Left ventricle myocardium inferior (tissue), 1 donor: Measurements from ENCODE around the gene LDLRAD3. TPM values are rescaled to one million over a fixed set of nuclear protein-coding genes. Genes with fewer than 3 reads are reported as not detected.

Experiments used
- DNase-seq: peaks from one replicate; pipeline ENCODE4 v3.0.0-alpha.2; 2020
- H3K27ac ChIP-seq: fragments of 200-600 bp; replicated peaks from 2 replicates; pipeline ENCODE4 v1.8.0; 2021
- H3K27me3 ChIP-seq: fragments of 200-600 bp; 2 replicates; pipeline ENCODE4 v1.8.0; 2021; ENCODE audit warnings: low read depth
- H3K36me3 ChIP-seq: fragments of 200-600 bp; 2 replicates; pipeline ENCODE4 v1.8.0; 2021
- H3K4me1 ChIP-seq: fragments of 200-600 bp; 2 replicates; pipeline ENCODE4 v1.8.0; 2021
- H3K4me3 ChIP-seq: fragments of 200-600 bp; 2 replicates; pipeline ENCODE4 v1.8.0; 2021; ENCODE audit warnings: mild to moderate bottlenecking, moderate library complexity
- H3K9me3 ChIP-seq: fragments of 200-600 bp; replicated peaks from 2 replicates; pipeline ENCODE4 v1.8.0; 2021
- CTCF ChIP-seq: fragments of 200-600 bp; IDR thresholded peaks from 2 replicates; pipeline ENCODE4 v1.8.0; 2021; ENCODE audit warnings: antibody characterized with exemption, mild to moderate bottlenecking, borderline replicate concordance
- intact Hi-C: fragments of 100-400 bp; cut with micrococcal nuclease; formaldehyde crosslinking; loops from one replicate; pipeline ENCODE4 v1.11.0; 2022
- total RNA-seq: library from RNA; stranded (reverse); fragmentation: NEBNext Ultra II Directional; extraction: Animal tissue kit (Norgen Biotek cat#: 25700); gene quantifications from one replicate; pipeline ENCODE4 v1.2.1, GENCODE V29; 2021
- donor health status: DM: no; HTN: yes; CAD: no; lungs with severe emphysema.

Gene LDLRAD3
- total RNA-seq, 1 donor from 2014 or later, result 1.0 TPM

DNA sequence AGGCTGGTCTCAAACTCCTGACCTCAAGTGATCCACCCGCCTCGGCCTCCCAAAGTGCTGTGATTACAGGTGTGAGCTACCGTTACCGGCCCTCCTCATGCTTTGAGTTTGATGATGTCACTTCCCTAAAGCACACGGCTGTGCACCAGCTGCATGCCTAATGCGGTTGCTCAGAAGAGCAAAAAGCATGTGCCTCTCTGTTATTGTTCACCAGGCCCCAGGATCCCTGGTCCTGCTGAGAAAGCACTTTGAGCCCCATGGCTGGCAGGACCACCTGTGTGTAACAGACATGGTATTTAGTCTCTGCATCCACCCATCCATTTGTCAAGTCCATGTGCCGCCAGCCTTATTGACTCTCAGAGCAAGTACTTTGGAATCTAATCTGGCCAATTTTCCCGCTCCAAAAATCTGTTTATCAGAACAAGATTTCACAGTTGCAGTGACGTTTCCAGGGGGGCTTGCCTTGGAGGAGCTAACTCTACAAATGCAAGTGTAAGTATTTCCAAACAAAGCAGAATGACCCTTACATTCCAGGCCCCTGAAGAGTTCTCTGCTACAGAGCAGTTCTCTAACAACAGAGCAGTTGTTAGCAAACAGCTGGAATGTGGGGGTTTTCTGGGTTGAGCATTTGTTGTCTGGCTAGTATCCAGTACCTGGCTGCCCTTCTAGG lies 89.4 kb downstream of the LDLRAD3 start:
- Histone ChIP-seq H3K9me3 (no peaks in the 10 kb centered on the region), H3K4me1 (peaks cover 24% of the 10 kb centered on the region), H3K27ac (no peak overlapping the region), H3K27me3 (peaks cover 5% of the 10 kb centered on the region), H3K36me3 (no peaks in the 10 kb centered on the region), H3K4me3 (no peak overlapping the region)
- no peak for DNase-seq
- no peak for TF ChIP-seq CTCF
- intact Hi-C loops, result no loop called here

DNA sequence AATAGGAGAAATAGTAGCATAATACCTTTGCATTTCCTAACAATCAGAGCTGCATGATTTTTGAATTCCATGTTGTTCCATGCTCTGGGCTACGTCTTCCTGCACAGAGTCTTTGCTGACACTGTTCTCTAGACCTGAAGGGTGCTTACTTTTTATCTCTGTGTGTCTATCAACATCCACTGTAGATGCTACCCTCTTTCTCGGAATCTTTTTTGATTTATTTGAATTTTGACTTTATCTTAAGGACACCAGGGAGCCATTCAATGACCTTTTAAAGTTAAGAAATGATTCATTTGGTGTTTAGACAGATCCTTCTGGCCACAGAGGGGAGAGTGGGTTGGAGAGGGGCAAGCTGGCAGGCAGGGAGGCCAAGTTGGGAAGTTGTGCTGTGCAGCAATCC lies 90.1 kb downstream of the LDLRAD3 start:
- no peak for DNase-seq
- no peaks in the 10 kb centered on the region for H3K36me3 ChIP-seq
- intact Hi-C loops, result no loop called here

GRCh38 chr11:36034551-36035331 lies 90.9 kb downstream of the LDLRAD3 start:
- no peak overlapping the region for H3K27ac ChIP-seq
- TF ChIP-seq CTCF, result no peak
- DNase-seq, result no peak
- no peak overlapping the region for H3K4me3 ChIP-seq
- H3K36me3 ChIP-seq, result no peaks in the 10 kb centered on the region
- peaks cover 24% of the 10 kb centered on the region for H3K4me1 ChIP-seq
- H3K9me3 ChIP-seq, result no peaks in the 10 kb centered on the region
- peaks cover 5% of the 10 kb centered on the region for H3K27me3 ChIP-seq
- intact Hi-C loops, result no loop called here

More for the DNA sequence above, 90.1 kb downstream of the LDLRAD3 start:
- TF ChIP-seq CTCF, result no peak
- H3K4me3 ChIP-seq, result no peak overlapping the region
- no peak overlapping the region for H3K27ac ChIP-seq
- H3K27me3 ChIP-seq, result peaks cover 5% of the 10 kb centered on the region
- H3K9me3 ChIP-seq, result no peaks in the 10 kb centered on the region
- peaks cover 24% of the 10 kb centered on the region for H3K4me1 ChIP-seq

DNA sequence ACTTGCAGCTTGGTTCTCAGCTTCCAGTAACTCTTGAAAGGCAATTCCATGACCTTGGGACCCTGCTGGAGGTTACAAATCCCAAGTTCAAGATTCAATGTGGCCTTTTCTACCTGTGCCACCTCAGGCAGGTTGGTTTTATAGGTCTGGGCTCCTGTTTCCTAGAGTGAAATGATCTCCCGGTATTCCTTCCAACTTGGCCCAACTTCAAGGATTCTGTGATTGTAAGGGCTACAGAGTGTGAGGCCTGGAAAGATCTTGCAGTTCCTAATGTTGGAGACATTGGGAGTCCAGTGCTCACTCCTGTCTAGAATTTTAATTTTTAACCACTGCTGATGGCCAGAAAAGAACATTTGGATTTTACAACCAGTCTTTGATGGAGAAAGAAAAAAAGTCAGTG lies 91.6 kb downstream of the LDLRAD3 start:
- H3K9me3 ChIP-seq, result no peaks in the 10 kb centered on the region
- no peak overlapping the region for H3K4me3 ChIP-seq
- H3K27me3 ChIP-seq, result peaks cover 5% of the 10 kb centered on the region
- H3K4me1 ChIP-seq, result peaks cover 20% of the 10 kb centered on the region
- TF ChIP-seq CTCF, result no peak
- H3K36me3 ChIP-seq, result no peaks in the 10 kb centered on the region
- no peak for DNase-seq
- H3K27ac ChIP-seq, result no peak overlapping the region
- intact Hi-C loops, result no loop called here

DNA sequence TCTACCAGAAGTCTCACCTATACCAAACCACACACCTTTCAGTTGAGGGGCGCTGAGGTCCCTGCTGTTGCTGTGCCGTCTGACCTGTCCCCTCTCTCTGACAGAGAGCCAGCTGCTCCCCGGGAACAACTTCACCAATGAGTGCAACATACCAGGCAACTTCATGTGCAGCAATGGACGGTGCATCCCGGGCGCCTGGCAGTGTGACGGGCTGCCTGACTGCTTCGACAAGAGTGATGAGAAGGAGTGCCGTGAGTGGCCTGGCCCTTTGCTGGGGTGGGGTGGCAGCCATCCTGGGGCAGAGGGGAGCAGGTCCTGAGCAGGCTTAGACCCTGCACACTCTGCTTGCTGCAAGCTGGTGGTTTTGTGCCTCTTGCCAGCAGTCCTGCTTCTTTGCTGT lies 92.1 kb downstream of the LDLRAD3 start:
- H3K4me3 ChIP-seq, result no peak overlapping the region
- TF ChIP-seq CTCF, result no peak
- no peak overlapping the region for H3K27ac ChIP-seq
- peaks cover 5% of the 10 kb centered on the region for H3K27me3 ChIP-seq
- H3K9me3 ChIP-seq, result no peaks in the 10 kb centered on the region
- intact Hi-C loops, result no loop called here
- no peak for DNase-seq
- no peaks in the 10 kb centered on the region for H3K36me3 ChIP-seq
- peaks cover 20% of the 10 kb centered on the region for H3K4me1 ChIP-seq
